Measurements from ENCODE around the gene PTN. TPM values are rescaled to one million over a fixed set of nuclear protein-coding genes. Genes with fewer than 3 reads are reported as not detected.

The PTN gene
- total RNA-seq, 2 donors from 2014 or later = not detected

DNA sequence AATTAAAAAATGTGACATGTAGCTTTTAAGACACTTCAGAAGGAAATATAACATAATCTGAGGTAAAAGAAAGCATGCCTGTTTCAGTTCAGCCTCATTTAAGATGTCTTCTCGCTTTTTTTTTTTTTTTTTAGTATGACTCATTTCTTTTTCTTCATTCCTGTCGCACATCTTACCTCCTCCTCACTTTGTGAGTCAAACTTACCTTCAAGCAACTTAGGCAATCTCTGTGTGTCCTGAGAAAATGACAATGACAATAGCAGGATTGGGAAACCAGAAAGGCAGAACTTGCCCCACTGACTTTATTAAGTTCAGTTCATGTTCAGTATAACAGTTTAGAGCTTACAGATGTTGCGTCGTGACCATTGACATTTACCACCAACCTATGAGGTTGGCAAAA, 7.7 kb downstream of the PTN start:
- H3K36me3 Mint-ChIP-seq = no peaks in the 10 kb centered on the region
- ATAC-seq = peak in 1 of 2 donors; percentile 43
- H3K27ac Mint-ChIP-seq = no peak overlapping the region
- no peak for DNase-seq (ENCODE audit: low spot score in 2 of 2)
- H3K9me3 Mint-ChIP-seq = peaks cover 0 to 16% of the 10 kb centered on the region in 2 donors

DNA sequence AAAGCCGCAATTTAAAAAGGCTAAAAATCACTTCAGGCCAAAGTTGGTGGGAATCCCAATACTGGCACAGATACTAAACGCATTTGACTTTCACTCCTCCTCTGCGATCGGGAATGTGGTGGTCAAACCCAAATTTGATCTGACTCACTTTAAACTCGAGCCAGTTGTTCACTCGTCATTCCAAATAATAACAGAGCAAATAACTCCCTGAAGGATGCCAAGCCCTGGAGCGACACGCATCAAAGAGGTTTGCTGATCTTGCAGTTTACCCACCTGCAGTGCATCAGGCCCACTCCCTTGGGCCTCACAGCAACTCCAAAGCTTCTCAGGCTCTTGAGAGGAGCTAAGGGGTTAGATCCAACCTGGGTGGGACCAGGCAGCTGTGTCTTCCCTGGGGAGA, 12.2 kb downstream of the PTN start:
- DNase-seq (ENCODE audit: low spot score in 2 of 2) (no peak), ATAC-seq (no peak)
- Mint-ChIP-seq H3K36me3 (no peaks in the 10 kb centered on the region), H3K27ac (no peak overlapping the region), H3K9me3 (peaks cover 8 to 15% of the 10 kb centered on the region in 2 donors)

DNA sequence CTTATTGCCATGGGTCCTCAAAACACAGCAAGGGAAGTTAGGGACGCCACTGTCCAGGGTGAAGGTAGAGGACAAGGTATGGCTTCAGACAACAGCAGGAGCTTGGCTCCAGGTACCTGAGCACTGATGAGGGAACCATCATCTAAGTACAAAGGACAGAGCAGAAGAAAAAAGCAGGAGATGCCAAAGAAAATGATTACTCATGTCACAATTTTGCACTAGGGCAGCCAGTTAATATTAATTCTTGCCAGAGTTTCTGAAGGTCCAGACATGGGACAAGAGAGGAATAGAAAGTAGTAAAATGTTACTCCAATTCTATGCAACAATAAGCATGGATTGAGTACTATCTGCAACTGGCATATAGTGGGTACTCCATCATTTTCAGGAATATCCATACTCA, 14.1 kb downstream of the PTN start:
- DNase-seq (ENCODE audit: low spot score in 2 of 2) (no peak), ATAC-seq (no peak)
- H3K36me3 Mint-ChIP-seq = no peaks in the 10 kb centered on the region
- H3K9me3 Mint-ChIP-seq = peaks cover 9 to 19% of the 10 kb centered on the region in 2 donors
- no peak overlapping the region for H3K27ac Mint-ChIP-seq

DNA sequence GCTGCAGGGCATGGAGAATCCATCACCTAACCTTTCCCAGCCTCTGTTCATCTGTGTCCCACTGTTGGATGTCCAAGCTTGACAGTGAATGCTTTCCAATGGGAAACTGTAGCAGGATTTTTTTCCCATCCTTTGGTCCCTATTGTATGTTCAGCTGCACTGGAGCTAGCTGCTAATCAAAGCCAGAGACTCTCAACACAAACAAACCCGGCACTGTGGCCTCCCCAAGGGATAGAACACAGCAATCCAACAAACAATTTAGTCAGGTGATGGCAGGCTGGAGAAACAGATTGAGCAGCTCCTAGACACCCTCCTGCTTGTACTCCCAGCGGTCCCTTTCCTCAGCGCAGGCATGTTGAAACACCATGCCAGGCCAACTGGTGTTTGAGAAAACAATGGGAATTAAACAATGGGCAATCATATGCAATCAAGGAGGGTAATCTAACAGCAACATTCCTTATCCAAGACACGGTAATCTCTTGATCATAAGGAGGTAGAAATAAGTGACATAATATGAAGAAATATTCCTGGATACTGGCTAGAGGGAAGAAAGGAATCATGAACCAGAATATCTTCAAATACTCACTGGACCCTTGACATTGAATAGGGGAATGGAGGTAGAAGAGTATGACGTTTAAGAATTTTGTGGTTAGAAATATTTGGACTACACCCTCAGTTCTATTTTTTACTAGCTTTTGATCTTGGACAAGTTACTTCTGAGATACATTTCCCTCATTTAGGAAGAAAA, 15.0 kb downstream of the PTN start:
- DNase-seq (ENCODE audit: low spot score in 2 of 2) (no peak), ATAC-seq (no peak)
- Mint-ChIP-seq H3K36me3 (no peaks in the 10 kb centered on the region), H3K9me3 (peaks cover 9 to 21% of the 10 kb centered on the region in 2 donors), H3K27ac (no peak overlapping the region)

DNA sequence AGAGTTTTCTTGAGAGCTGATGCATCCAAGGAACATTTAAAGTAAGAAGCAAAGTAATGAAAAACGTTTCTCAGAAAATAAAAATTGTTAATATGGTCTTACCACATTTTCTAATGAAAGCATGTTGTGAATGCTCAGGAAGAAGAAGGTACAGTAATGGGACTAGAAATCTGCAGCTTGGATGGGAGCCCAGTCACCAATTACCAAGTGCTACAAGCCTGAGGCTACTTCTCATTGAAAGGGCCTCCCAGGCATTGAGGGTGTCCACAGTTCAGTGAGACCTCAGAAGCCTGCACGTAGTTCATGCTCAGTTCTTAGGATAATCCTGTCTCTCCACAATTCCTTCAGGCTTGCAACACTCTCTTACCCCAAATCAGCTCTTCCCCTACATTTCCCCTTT, 17.6 kb downstream of the PTN start:
- H3K9me3 Mint-ChIP-seq = peaks cover 13 to 27% of the 10 kb centered on the region in 2 donors
- H3K36me3 Mint-ChIP-seq = no peaks in the 10 kb centered on the region
- H3K27ac Mint-ChIP-seq = no peak overlapping the region
- DNase-seq (ENCODE audit: low spot score in 2 of 2) (no peak), ATAC-seq (no peak)

DNA sequence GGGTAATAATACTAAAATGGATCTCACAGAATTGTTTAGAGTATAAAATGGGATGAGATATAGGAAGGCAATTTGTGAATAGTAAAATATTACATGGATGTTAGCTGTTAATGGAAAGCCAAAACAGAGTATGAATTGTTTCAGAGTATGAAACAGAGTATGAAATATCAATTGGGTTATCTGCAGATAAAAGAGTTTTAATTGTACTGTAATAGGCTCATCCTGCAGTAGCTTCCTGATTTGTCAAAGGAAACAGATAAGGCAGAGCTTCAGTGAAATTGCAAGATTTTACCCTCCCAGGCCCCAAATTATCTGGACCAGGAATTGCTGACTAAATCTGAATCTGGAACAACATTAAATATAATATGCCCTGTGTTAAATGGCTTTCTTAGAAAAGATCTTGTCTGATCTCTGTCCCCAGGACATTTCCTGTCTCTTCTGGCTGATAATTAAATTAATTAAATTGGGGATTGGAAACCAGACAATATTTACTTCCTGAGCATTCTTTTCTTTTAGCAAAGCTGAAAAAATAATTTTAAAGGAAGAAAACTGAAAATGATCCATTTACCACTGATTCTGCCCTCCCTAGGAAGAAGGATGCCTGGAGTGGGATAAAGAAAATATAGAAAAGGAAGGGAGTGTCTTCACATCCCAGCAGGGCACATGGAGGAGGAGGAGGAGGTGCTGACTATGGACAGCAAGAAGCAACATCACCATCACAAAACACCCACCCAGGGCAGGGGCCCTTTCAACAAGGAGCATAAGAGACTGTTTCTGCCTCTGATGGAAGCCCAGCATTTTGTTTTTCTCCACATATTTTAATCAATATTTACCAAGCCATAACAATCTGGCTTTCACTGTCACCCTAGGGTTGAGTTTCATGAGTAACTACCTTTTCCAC, 18.5 kb downstream of the PTN start:
- no peaks in the 10 kb centered on the region for H3K36me3 Mint-ChIP-seq
- DNase-seq (ENCODE audit: low spot score in 2 of 2) (no peak), ATAC-seq (no peak)
- peaks cover 13 to 25% of the 10 kb centered on the region in 2 donors for H3K9me3 Mint-ChIP-seq
- H3K27ac Mint-ChIP-seq = no peak overlapping the region

DNA sequence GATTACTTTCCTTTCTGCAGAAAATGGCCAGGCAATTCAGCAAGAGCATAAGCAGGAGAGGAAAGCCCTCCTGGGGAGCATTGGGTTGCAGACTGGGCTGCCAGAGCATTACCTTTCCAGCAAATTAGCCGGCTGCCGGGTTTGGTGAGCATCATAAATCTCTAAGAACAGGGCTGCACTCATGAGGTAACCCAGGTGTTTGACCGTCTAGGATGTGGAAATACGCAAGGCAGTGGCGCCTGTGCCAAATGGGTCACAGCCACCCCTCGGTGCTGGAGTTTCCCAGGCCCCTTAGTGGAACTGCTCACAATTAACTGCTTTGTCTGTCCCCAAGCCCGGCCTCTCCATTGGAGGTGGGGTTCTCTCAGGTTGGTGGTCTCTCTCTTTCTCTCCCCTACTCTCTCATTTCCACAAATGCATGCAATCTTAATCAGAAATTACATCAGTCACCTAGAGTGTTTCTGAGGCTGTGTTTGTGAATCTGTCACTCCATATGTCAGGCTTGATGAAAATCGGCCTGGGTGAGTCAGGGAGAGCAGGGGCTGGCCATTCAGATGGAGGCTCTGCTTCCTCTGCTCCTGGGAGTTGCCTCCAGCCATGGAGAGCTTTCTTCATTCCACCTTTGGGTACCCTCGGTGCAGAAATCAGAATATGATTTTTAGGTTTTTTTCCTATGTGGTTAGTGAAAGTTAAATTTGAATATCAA, 26.7 kb downstream of the PTN start:
- no peak for DNase-seq (ENCODE audit: low spot score in 2 of 2)
- ATAC-seq = no peak
- H3K9me3 Mint-ChIP-seq = peaks cover 3 to 9% of the 10 kb centered on the region in 2 donors
- H3K27ac Mint-ChIP-seq = no peak overlapping the region
- no peaks in the 10 kb centered on the region for H3K36me3 Mint-ChIP-seq

DNA sequence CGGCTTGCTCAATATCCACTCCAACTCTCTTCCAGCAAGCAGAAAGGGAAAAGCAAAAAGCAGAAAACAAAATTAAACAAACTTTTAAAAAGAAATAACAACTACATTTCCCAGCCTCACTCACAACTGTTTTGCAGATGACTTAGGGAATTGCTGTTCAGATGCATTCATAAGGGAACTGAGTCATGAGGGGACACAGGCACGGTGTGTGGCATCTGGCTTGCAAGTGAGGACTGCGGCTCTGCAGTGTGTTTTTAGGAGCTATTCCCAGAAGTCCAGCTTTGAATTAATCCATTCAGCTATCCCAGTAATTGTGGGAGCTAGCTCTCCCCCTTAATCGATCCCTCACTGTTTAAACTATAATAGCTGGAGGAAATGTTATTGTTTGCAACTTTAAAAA, 30.3 kb downstream of the PTN start:
- DNase-seq (ENCODE audit: low spot score in 2 of 2) (no peak), ATAC-seq (no peak)
- H3K9me3 Mint-ChIP-seq = peaks cover 0 to 18% of the 10 kb centered on the region in 2 donors
- no peaks in the 10 kb centered on the region for H3K36me3 Mint-ChIP-seq
- H3K27ac Mint-ChIP-seq = no peak overlapping the region

DNA sequence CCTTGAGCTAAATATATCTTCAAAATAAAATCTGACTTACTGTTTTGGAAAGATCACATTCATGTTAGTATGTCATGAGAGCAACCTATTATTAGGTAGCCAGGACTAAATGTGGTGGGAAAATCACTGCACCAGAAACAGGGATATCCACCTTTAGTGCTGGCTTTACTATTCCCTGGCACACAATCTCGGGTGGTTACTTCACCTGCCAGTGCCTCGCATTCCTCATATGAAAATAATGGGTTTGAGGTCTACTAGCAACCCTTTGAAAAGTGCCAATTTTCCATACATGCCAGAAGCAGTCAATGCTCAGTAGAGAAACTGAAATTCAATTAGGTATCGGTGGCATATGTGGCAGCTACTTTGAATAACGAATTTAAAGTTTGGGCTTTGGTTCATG, 36.8 kb downstream of the PTN start:
- Mint-ChIP-seq H3K27ac (no peak overlapping the region), H3K36me3 (no peaks in the 10 kb centered on the region), H3K9me3 (peaks cover 0 to 16% of the 10 kb centered on the region in 2 donors)
- ATAC-seq (no peak), DNase-seq (ENCODE audit: low spot score in 2 of 2) (no peak)

DNA sequence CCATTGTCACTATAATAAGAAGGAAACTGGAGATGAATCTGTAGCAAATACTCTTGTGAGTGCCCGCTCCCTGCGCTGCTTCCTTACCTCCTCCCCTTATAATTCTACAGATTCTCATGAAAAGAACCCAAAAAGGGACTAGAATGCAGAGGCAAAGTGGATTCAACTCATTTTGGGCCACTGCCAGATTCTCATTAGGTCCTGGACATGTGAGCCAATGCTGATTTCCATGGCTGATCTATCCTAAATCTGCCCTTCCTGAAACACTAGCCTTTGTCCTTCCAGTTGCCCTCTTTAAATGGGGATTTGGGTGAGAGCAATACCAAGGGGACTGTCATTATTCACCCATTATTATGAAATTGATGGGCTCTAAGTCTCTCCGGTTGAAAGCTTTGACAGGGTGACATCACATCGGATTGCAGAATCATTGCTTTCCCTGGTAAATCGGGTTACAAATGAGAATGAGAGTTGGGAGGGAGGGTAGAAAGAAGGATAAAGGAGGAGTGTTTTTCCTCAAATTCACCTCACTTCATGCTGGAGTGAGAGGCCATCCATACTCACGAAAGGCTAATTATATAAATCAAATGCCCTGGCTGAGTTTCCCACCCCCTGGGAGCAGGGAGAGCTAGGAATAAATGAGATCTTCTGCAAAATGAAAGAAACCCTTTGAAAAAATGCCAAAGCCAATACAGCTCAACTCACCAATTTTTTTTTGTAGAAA, 37.5 kb downstream of the PTN start:
- H3K36me3 Mint-ChIP-seq = no peaks in the 10 kb centered on the region
- DNase-seq (ENCODE audit: low spot score in 2 of 2) (no peak), ATAC-seq (no peak)
- peaks cover 0 to 12% of the 10 kb centered on the region in 2 donors for H3K9me3 Mint-ChIP-seq
- H3K27ac Mint-ChIP-seq = no peak overlapping the region

DNA sequence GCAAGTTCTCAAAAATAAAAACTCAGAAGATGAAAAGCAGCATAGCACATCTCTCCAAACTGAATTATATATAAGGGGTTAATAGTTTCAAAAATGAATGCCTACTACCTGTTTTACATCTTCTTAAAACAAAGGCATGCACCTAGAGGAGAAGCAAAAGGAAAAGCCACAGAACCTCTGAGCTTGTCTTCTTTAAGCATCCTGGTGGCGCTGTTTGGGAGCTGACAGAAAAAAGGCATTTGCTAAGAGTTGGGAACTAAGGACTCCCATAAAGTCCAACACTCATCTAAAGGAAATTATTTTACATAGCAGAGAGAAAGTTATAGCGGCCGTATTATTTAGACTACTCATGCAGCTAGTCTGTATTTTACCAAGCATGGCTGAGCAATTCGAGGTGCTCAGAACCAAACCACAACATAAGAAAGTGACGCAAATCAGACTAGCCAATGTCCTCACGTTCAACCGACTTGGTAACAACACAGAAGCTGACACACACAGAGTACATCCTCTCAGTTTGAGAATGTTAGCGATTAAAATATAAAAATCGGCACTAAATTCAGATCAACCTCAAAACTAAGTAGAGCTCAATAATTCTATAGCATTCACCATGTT, 38.8 kb downstream of the PTN start:
- no peak for ATAC-seq
- Mint-ChIP-seq H3K27ac (no peak overlapping the region), H3K9me3 (peaks cover 0 to 6% of the 10 kb centered on the region in 2 donors)

DNA sequence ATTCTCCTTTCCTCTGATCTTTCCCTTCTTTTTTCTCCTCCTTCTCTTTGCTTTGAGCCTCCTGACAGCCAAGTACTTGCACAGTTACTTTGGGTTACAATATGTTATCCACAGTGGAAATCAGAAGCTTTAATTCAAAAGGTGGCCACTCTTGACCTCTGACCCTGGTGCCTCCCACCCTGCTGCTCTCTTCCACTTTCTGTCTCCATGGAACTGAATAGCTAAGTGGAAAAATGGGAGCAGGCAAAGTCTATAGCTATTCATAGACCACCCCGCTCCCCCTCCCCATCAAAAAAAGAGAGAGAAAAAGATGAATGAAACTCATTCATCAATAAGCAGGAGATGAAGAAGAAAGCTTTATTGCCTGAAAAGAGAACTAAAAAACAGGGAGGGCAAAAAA, 39.4 kb downstream of the PTN start:
- H3K27ac Mint-ChIP-seq = no peak overlapping the region
- H3K9me3 Mint-ChIP-seq = peaks cover 0 to 7% of the 10 kb centered on the region in 2 donors
- no peaks in the 10 kb centered on the region for H3K36me3 Mint-ChIP-seq
- DNase-seq (ENCODE audit: low spot score in 2 of 2) = no peak
- no peak for ATAC-seq

More for the DNA sequence above, 38.8 kb downstream of the PTN start:
- no peaks in the 10 kb centered on the region for H3K36me3 Mint-ChIP-seq
- DNase-seq (ENCODE audit: low spot score in 2 of 2) = no peak

DNA sequence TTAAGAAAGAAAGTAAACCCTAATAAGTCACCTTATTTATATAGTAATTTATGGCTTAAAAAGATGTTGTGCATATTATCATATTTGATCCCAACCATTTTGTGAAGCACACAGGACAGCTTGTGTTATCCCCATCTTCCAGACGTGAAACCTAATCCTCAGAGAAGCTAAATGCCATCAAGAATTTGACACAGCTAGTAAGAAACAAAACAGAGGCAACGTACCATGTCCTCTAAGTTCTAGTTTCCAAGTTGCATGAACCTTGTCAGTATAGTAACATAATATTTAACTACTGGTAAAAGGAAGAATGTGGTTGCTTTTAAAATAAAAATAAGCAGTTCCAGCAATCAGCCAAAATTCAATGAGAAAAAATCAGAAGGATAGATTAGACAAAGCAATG, 41.5 kb downstream of the PTN start:
- no peak for DNase-seq (ENCODE audit: low spot score in 2 of 2)
- Mint-ChIP-seq H3K27ac (no peak overlapping the region), H3K36me3 (no peaks in the 10 kb centered on the region), H3K9me3 (peaks cover 6 to 12% of the 10 kb centered on the region in 2 donors)
- ATAC-seq = no peak

DNA sequence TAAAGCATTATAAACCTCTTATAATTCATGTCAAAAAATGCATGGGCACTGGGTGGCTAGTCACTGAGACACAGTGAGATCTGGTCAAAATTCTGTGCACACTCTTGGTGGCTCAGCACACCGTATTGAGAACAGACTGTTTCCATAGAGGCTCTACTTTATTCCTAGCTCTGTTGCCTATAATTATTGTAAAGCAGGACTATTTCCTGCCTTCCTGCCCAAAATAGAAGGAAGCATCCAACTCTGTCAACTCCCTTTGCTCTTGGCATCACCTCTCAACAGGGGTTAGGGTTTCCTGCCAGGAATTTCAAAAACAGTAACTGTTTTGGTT, 45.1 kb downstream of the PTN start:
- Mint-ChIP-seq H3K27ac (no peak overlapping the region), H3K36me3 (no peaks in the 10 kb centered on the region), H3K9me3 (peaks cover 9% of the 10 kb centered on the region in 2 donors)
- DNase-seq (ENCODE audit: low spot score in 2 of 2) (no peak), ATAC-seq (no peak)

DNA sequence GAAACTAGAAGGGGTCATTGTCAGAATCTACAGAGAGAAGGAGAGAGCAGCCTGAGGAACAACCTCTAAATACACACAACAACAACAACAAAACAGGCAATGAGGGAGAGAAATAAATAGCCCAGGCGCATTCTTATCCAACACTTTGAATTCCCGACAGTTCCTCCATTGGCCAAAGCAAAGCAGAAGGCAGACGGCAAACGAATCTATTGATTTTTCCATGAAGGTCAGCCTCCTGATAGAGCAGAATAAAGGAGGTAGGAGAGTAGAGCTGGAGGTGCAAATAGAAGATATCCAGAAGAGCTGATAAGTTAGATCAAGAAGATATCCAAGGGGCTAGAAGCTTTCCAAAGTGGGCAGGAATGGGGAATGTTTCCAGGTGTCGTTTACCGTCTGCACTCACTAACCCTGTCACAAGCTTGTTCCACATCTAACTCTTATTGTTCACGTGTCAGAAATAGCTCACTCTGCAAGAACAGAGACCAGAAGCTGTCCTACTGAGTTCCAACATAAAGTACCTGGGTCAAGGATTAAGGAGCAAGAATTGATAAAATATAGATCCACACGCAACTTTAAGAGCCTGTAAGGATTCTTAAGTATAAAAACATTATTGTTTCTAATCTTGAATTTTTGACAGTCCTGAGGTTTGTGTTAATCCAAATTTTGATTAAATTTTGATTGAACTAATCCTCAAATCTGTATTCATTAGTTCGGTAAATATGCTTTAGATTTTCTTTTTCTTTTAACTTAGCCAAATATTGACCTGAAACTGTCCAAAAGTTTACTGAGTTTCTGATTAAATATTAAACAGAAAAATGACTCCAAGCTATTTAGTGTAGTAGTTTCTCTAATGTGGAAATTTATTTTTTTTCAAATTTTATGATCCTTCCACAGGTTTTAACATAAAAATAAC, 45.7 kb downstream of the PTN start:
- ATAC-seq (no peak), DNase-seq (ENCODE audit: low spot score in 2 of 2) (no peak)
- Mint-ChIP-seq H3K36me3 (no peaks in the 10 kb centered on the region), H3K9me3 (peaks cover 9% of the 10 kb centered on the region in 2 donors), H3K27ac (no peak overlapping the region)

All from activated naive CD4-positive, alpha-beta T cell treated with anti-CD3 and anti-CD28 coated beads, Interleukin-2, amount 50 U/mL, for 72 hours (primary cell).